ENCODE measurements around the gene PLEKHB1.

The PLEKHB1 gene

DNA sequence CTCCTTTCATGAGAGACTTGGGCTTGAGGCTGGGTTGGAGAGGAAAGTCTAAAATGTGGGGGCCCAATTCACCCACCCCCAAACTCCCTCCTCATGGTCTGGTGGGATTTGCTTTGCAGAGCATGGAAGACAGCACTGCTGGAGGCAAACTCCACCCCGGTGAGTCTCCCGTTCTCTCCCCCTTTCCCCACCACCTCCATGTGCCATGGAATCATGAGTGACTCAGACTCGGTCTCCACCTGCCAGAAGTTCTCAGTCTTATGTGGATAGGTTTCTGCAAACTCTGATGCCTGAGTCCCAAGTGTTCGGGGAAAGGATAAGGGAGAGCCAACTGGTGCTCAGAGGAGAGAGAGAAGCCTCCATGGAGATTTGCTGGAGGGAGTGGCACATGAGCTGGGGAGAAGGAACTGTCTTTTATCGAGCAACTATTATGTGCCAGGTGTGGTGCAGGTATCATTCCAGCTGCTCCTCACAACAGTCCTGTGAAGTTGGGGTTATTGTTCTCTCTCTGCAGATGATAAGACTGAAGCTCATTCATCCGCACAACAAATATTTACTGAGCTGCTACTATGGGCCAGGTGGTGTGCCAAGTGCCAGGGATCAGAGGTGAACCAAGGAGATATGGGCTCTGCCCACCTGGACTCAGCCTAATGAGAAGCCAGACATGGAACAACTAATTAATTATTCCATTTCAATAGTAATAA lies 6.6 kb downstream of the PLEKHB1 start:
- H3K36me3 ChIP-seq (ENCODE audit: control insufficient read depth, insufficient read depth, low read length): no peaks in the 10 kb centered on the region

DNA sequence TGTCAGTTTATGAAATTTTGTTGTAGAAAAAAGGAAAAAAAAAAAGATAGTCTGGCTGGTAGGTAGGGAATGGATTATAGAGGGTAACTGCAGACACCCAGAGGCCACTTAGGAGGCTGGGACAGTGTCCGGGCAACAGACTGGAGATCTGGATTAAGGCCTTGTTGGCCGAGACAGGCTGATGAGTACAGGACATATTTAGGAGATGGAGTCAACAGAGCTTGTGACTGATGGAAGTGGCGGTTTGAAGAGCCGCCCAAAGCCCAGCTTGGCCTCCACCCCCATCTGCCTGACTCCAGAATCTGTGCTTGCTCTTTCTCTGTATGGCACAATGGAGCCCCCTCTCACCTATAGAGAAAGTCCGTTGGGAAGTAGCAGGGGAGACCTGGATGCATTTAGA lies 7.6 kb downstream of the PLEKHB1 start:
- H3K27me3 ChIP-seq (replicated peaks; ENCODE audit: control insufficient read depth, insufficient read depth, low read length): no peaks in the 10 kb centered on the region; the same call in 1 of the 2 replicates
- H3K36me3 ChIP-seq (ENCODE audit: control insufficient read depth, insufficient read depth, low read length): no peaks in the 10 kb centered on the region
- no peak overlapping the region for H3K4me3 ChIP-seq (replicated peaks; ENCODE audit: low read depth, low read length)
- TF ChIP-seq, protein P1, sequence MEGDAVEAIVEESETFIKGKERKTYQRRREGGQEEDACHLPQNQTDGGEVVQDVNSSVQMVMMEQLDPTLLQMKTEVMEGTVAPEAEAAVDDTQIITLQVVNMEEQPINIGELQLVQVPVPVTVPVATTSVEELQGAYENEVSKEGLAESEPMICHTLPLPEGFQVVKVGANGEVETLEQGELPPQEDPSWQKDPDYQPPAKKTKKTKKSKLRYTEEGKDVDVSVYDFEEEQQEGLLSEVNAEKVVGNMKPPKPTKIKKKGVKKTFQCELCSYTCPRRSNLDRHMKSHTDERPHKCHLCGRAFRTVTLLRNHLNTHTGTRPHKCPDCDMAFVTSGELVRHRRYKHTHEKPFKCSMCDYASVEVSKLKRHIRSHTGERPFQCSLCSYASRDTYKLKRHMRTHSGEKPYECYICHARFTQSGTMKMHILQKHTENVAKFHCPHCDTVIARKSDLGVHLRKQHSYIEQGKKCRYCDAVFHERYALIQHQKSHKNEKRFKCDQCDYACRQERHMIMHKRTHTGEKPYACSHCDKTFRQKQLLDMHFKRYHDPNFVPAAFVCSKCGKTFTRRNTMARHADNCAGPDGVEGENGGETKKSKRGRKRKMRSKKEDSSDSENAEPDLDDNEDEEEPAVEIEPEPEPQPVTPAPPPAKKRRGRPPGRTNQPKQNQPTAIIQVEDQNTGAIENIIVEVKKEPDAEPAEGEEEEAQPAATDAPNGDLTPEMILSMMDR (IDR thresholded peaks at IDR 0.05; ENCODE audit: insufficient read depth, low read length, poor library complexity, severe bottlenecking): no peak
- DNase-seq (ENCODE audit: extremely low read depth, insufficient read length): no peak

More for the DNA sequence above, 6.6 kb downstream of the PLEKHB1 start:
- DNase-seq (ENCODE audit: extremely low read depth, insufficient read length): no peak
- TF ChIP-seq, protein P1 (IDR thresholded peaks at IDR 0.05; ENCODE audit: insufficient read depth, low read length, poor library complexity, severe bottlenecking): no peak
- H3K4me3 ChIP-seq (replicated peaks; ENCODE audit: low read depth, low read length): no peak overlapping the region
- no peaks in the 10 kb centered on the region; the same call in 1 of the 2 replicates for H3K27me3 ChIP-seq (replicated peaks; ENCODE audit: control insufficient read depth, insufficient read depth, low read length)

DNA sequence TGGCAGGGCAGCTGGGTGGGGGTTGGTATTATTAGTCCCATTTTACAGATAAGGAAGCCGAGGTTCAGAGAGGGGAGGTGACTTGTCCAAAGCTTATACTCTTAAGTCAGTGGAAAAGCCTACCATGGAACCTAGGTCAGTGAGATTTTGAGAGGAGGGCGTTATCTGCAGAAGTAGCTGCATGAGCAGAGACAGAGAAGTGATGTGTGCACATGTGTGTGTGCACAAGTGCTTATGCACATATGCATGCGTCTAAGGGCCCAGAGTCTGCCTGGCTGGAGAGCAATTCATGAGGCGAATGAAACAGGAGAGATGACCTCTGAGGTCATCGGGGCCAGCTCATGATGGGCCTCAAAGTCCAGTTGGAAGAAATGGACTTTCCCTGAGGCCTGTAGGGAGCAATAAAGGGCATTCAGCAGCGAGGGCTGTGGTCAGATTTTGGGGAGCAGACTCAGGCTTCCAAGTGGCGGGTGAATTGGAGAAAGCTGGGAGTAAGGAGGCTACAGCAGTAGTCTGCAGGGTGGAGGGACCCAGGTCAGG lies 8.2 kb downstream of the PLEKHB1 start:
- H3K27me3 ChIP-seq (replicated peaks; ENCODE audit: control insufficient read depth, insufficient read depth, low read length): no peaks in the 10 kb centered on the region; the same call in 1 of the 2 replicates
- H3K4me3 ChIP-seq (replicated peaks; ENCODE audit: low read depth, low read length): no peak overlapping the region
- no peak for DNase-seq (ENCODE audit: extremely low read depth, insufficient read length)
- H3K36me3 ChIP-seq (ENCODE audit: control insufficient read depth, insufficient read depth, low read length): no peaks in the 10 kb centered on the region
- TF ChIP-seq, protein P1 (IDR thresholded peaks at IDR 0.05; ENCODE audit: insufficient read depth, low read length, poor library complexity, severe bottlenecking): no peak

DNA sequence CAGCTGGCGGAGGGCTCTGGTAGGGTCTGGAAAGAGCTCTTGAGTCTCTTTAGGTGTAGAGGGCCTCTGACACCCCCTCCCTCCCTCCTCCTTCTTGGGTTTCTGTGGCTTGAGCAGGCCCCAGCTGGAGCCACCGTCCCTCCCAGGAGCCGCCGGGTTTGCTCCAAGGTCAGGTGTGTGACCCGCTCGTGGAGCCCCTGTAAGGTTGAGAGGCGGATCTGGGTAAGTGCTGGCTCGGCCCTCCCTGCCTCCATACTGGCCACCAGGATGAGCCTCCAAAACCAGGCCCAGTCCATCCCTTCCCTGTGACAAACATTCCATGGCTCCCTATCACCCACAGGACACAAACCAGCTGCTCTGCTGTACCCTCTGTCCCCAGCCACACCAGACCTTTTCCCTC lies 9.3 kb downstream of the PLEKHB1 start:
- TF ChIP-seq, protein P1 (IDR thresholded peaks at IDR 0.05; ENCODE audit: insufficient read depth, low read length, poor library complexity, severe bottlenecking): no peak
- Histone ChIP-seq H3K4me3 (replicated peaks; ENCODE audit: low read depth, low read length) (no peak overlapping the region), H3K36me3 (ENCODE audit: control insufficient read depth, insufficient read depth, low read length) (no peaks in the 10 kb centered on the region), H3K27me3 (replicated peaks; ENCODE audit: control insufficient read depth, insufficient read depth, low read length) (no peaks in the 10 kb centered on the region)
- DNase-seq (ENCODE audit: extremely low read depth, insufficient read length): no peak

DNA sequence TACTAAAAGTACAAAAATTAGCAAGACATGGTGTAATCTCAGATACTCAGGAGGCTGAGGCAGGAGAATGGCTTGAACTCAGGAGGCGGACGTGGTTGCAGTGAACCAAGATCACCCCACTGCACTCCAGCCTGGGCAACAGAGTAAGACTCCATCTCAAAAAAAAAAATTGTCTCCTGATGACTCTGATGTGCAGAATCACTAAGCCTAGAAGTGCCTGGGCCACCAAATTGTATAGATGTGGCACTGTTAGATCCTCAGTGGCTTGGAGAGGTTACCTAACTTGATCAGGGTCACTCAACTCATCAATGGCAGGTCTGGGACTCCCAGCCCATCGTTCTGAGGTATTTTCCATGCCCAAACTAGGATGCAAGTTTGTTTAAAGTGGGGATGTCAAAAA lies 10.6 kb downstream of the PLEKHB1 start:
- DNase-seq (ENCODE audit: extremely low read depth, insufficient read length): no peak
- no peak overlapping the region for H3K4me3 ChIP-seq (replicated peaks; ENCODE audit: low read depth, low read length)
- H3K27me3 ChIP-seq (replicated peaks; ENCODE audit: control insufficient read depth, insufficient read depth, low read length): no peaks in the 10 kb centered on the region
- TF ChIP-seq, protein P1 (IDR thresholded peaks at IDR 0.05; ENCODE audit: insufficient read depth, low read length, poor library complexity, severe bottlenecking): no peak
- no peaks in the 10 kb centered on the region for H3K36me3 ChIP-seq (ENCODE audit: control insufficient read depth, insufficient read depth, low read length)

Measured in GM06990 (cell line).